Left colon (tissue), 2 donors: ENCODE measurements around the gene GLRA2. TPM values are rescaled to one million over a fixed set of nuclear protein-coding genes. Genes with fewer than 3 reads are reported as not detected.
"Not testable (repeated sequence)": the region's sequence is repeated elsewhere in the genome, so short reads cannot be mapped to it uniquely, and the experiment has no call there.

Source experiments
- ATAC-seq: fragments of 200-7000 bp; cut with Tn5 transposase; one replicate; pipeline ENCODE4 v1.9.1; 2020; ENCODE audit warnings: mild to moderate bottlenecking, moderate library complexity
- DNase-seq, 2 donors: peaks; one replicate each; pipeline ENCODE4 v3.0.0-alpha.2; 2020
- intact Hi-C, 2 donors: fragments of 100-400 bp; cut with DNase I in 1 of 2; cut with micrococcal nuclease in 1 of 2; formaldehyde crosslinking; loops; one replicate each; pipeline versions ENCODE4 v1.11.2 to v1.14.0; 2022; cut with DNase I, micrococcal nuclease
- total RNA-seq, 2 donors: library from RNA; stranded (reverse); fragmentation: NEBNext Ultra II Directional; extraction: Animal tissue kit (Norgen Biotek cat#: 25700); gene quantifications; one replicate each; pipeline ENCODE4 v1.2.1, GENCODE V29; 2021
- donor health status: DM: no; HTN: no; CAD: no.
- donor health status: DM: yes; HTN: yes; CAD: no.

Gene GLRA2
- total RNA-seq, 2 donors from 2014 or later, result 1.0 to 1.6 TPM

GRCh38 chrX:14590216-14590615, 60.9 kb downstream of the GLRA2 start:
- intact Hi-C loops, result no loop called here
- ATAC-seq, result no peak
- DNase-seq, result no peak

DNA sequence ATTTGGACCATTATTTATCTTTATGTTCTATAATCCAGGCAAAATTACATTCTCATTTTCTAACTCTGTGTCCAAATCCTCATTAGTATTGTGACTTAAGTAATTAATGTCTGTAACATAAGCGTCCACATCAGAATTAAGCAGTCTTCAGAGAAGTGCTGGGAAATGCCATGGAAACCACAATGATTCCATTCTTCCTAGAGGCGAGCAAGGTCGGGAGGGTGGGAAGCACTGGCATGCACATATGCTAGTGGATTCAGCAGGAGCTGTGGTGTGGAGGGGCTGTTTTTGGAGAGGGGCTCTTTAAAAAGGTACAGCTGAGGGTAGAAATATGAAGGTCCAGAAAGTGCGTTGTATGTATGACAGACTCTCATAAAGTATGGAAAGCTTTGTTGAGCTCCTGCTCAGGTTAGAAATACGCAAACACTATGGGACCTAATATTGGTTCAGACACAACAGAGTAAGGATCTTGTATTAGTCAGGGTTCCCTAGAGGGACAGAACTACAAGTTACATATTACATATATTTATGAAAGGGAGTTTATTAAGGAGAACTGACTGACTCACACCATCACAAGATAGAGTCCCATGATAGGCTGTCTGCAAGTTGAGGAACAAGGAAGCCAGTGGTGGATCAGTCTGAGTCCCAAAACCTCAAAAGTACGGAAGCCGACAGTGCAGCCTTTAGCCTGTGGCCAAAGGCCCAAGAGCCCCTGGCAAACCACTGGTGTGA, 61.5 kb downstream of the GLRA2 start:
- intact Hi-C loops, result no loop called here
- ATAC-seq (no peak), DNase-seq (no peak)

DNA sequence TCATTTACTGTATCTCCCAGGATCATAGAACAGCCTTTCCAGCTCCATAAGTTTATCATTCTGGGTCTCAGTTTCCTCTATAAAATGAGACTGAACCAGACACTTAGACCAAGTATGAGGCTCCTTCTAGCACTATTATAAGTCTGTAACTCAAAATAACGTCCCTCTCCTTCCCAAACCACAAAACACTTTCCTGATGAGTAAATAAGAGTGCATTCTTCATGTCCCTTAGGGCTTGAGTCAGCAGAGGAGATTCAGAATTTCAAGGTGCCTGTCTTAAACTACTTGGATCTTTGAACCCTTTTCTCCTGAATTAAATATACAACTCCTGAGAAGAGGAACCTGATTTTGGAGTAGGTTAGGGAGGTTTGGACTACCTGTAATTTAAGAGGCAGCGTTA, 62.6 kb downstream of the GLRA2 start:
- DNase-seq (no peak), ATAC-seq (no peak)
- intact Hi-C loops, result no loop called here

DNA sequence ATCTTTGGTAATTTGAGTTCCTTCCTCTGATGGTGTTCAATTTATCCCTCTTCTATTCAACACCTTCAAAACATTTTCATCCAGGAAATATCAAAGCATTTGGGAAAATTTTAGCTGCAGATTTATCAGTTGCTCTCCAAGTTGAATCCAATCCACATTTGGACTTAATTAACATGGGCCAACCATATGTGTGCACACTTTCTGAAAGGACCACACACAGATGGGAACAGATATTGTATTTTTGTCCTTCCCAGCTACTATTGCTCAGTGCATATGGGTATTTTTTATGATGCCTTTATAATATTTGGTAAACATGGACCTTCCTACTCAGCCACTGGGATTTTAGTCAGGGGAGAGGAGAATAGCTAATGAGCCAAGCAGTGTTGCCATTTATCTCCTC, 65.2 kb downstream of the GLRA2 start:
- DNase-seq (no peak), ATAC-seq (no peak)
- intact Hi-C loops, result no loop called here

- no peak for ATAC-seq
- DNase-seq, result no peak
- intact Hi-C loops, result no loop called here
Measured at GRCh38 chrX:14598330-14598729, 69.0 kb downstream of the GLRA2 start.

DNA sequence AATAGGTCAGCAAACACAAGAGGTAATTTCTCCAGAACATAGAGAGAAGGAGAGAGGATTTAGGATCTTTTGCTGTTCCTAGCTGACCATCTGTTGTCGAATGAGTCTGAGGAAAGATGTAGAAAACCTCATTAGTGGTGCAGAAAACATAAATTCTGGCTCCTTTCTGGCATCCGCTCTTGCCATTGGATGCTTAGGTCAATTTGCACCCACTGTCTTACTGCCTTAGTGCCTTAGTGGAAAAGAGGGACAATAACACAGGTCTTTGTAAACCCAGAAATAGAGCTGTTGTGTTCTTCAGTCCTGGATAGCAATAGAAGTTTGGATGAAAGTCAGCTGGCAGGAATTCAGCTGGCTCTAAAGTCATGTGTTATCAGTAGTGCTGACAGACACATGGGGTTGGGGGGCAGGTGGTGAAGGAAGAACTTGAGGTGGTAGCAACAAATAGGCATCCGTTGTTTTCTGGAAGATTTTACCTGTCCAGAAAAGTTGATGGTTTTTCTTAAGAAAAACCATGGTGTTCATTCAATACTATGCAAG, 78.2 kb downstream of the GLRA2 start:
- ATAC-seq, result no peak
- intact Hi-C loops, result no loop called here
- no peak for DNase-seq

- DNase-seq, ATAC-seq, intact Hi-C loops: not testable (repeated sequence)
Measured at GRCh38 chrX:14612450-14612849, 83.1 kb downstream of the GLRA2 start.

- DNase-seq, result no peak
- ATAC-seq, result no peak
Measured at GRCh38 chrX:14616301-14616700, 87.0 kb downstream of the GLRA2 start.

DNA sequence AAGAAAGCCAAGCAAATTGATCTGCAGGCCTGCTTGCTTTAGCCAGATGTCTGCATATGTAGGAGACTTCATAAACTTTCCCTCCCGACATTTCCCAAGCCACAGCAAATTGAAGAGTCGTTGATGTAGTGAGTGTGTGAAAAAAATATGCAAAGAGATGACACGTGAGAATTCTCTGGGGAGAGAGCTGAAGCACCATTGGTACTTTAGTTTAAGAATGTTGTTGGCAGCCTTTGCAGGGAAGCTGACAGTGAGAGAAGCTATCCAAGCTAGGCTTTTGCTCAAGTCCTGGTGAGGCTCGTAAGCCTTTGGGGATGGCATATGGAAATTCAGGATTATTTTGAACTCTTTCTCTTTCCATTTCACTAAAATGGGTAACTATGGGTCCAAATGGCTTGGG, 87.5 kb downstream of the GLRA2 start:
- no peak for ATAC-seq
- no peak for DNase-seq
- intact Hi-C loops, result no loop called here

More at GRCh38 chrX:14616301-14616700, 87.0 kb downstream of the GLRA2 start:
- intact Hi-C loops, result no loop called here

DNA sequence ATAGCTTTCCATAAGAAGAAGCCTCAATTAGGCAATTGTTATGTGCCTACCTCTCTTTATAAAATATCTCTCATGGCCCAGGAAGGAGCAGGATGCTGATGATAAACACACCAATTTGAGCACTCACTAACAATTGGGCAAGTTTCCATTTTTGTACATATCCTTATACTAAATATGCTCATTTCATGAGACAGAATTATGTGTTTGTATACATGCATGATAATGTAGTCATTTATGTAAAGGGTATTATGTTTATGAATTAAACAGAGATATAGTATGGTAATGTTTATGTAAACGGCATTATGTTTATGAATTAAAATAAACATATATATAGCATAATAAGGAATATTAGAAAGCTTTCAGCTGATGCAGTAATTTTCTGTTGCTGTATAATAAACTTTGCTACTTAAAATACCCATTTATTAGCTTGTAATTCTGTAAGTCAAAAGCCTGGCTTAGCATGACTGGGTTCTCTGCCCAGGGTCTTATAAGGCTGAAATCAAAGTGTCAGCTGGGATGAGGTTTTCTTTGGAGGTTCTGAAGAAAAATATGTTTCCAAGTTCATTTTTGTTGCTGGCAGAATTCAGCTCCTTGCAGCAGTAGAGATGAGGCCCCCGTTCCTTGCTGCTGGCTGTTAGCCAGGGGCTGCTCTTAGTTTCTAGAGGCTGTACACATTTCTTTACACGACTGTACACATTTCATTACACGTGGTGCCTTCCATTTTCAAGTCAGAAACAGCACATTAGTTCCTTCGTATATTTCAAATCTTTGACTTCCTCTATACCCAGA, 89.0 kb downstream of the GLRA2 start:
- intact Hi-C loops, result no loop called here
- ATAC-seq, result no peak
- no peak for DNase-seq

- ATAC-seq (no peak), DNase-seq (no peak)
- intact Hi-C loops, result no loop called here
Measured at GRCh38 chrX:14630733-14631132, 101.4 kb downstream of the GLRA2 start.

DNA sequence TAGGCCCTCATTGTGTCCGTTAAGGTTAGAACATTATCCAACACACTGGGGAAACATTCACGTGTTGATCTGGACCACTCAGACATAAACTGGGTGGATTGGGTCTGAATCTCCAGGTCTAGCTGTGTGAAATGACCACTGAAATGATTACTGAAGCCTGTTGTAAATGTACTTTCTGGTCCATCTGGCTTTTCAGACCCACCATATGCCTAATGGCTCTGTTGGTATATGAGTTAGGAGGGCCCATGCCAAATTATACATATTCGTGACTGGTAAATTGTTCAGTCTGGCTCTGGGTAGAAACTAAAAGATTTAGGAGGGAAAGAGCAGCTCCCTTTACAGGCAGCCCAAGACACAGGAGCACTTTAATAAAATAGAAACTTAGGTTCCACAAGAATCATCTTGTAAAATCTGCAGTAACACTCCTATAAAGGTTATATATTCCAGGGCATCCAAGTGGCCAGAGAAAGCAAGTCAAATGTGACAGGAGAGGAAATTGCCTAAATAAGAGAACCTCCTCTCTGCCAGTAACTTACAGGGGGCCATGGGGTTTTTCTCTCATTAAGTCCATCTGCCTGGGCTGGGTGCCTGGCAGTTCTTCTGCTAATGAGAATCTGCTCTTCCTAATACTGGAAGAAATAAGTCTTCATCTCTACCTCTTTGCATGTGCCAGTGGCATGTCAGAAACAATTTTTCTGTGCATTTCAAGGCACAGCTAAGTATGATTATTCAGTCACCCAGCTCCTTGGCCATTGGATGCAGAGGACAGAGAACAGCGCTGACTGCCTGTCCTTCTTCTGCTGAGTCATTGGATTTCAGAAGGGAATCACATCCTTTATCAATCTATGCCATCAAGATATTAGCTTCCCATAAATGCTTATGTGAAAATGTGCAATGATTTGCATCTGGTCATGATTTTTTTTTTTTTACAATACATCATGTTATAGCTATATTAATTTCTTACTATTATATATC, 112.6 kb downstream of the GLRA2 start:
- ATAC-seq (no peak), DNase-seq (no peak)
- intact Hi-C loops, result no loop called here

- DNase-seq, result no peak
- peak; percentile 71 for ATAC-seq
- intact Hi-C loops, result no loop called here
Measured at GRCh38 chrX:14660970-14661369, 131.6 kb downstream of the GLRA2 start.

- intact Hi-C loops, result no loop called here
- DNase-seq (no peak), ATAC-seq (no peak)
Measured at GRCh38 chrX:14670819-14671218, 141.5 kb downstream of the GLRA2 start.

DNA sequence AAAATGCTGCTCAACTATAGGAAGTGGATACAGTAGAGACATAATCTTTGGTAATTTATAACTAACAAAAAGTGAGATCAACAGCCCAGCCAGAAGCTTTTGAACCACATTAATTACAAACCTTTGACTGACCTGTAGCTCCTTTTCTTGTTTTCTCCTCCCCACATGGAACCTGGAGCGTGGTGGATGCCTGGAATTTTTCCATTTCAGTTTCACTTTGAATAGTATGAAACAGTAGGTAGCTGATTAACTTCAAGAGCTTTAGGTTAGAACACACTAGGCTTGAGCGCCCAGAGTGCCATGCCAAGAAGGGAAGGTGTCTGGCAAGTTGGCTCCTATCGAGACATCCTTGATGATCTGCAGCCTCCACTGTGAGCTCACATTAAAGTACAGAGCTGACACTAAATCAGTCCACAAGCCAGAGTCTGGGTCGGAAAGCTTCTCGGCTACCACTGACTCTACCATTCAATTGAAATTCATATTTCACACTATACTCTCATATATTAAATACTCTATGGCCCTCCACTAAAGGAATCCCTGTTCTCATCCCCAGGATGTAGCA, 143.4 kb downstream of the GLRA2 start:
- intact Hi-C loops, result no loop called here
- no peak for ATAC-seq
- DNase-seq, result no peak

DNA sequence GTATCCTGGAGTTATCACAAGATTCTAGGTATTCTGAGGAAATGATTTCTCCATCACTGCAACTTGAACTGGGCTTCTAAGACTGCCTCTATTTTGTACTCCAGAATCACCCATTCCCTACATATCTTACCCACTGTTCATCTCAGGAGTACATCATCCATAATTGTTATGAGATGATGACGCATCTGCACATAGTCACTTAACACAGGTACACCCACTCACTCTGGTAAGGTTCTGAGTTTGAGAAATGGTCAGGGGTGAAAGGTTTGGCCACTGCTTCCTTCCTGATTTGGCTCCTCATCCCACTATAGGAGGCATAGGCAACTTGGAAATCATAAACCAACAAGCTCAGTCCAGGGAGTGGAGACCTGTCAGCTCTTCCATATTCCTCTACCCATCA, 143.9 kb downstream of the GLRA2 start:
- intact Hi-C loops, result no loop called here
- DNase-seq (no peak), ATAC-seq (no peak)

GRCh38 chrX:14673764-14674163, 144.4 kb downstream of the GLRA2 start:
- ATAC-seq (peak; percentile 93), DNase-seq (no peak)
- intact Hi-C loops, result no loop called here

DNA sequence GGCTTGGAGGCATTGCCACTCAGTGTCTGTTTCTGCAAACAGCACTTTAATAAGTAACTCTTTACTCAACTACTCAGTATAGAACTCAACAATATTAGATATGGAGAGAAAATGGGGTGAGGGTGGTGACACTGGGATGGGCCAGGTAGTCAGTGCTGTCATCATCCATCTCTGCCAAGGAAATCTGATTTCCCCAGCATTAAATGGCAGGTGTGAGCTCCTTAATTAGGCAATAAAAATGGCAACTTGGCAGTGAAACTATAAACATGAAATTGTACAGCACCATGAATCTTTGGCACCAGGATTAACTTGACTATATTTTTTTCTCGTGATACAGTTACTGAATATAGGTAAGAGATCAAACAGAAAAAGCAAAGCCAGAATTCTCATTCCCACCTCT, 146.2 kb downstream of the GLRA2 start:
- ATAC-seq (peak; percentile 62), DNase-seq (no peak)

GRCh38 chrX:14676431-14676830, 147.1 kb downstream of the GLRA2 start:
- intact Hi-C loops, result no loop called here
- no peak for ATAC-seq
- no peak for DNase-seq

More for the DNA sequence above, 146.2 kb downstream of the GLRA2 start:
- intact Hi-C loops, result no loop called here
